H9 (cell line): ENCODE measurements around the gene NET1. TPM values are rescaled to one million over a fixed set of nuclear protein-coding genes. Genes with fewer than 3 reads are reported as not detected.

Experiments
- DNase-seq: peaks from one replicate; pipeline ENCODE4 v3.0.0-alpha.2; 2017
- H2AFZ ChIP-seq: one replicate; pipeline ENCODE4 v1.6.1; 2013; ENCODE audit warnings: mild to moderate bottlenecking, low read length, control low read depth, moderate library complexity
- H2AK5ac ChIP-seq: 2 replicates; pipeline ENCODE4 v1.6.1; 2013; ENCODE audit warnings: low read length, control low read depth, mixed read lengths; ENCODE audit not compliant: insufficient read length
- H2BK120ac ChIP-seq: one replicate; pipeline ENCODE4 v1.6.1; 2013; ENCODE audit warnings: low read depth, mild to moderate bottlenecking, low read length, control low read depth, inconsistent platforms; ENCODE audit not compliant: poor library complexity, severe bottlenecking
- H2BK12ac ChIP-seq: 2 replicates; pipeline ENCODE4 v1.6.1; 2013; ENCODE audit warnings: low read length, control low read depth, mixed read lengths, low read depth; ENCODE audit not compliant: insufficient read length
- H2BK15ac ChIP-seq: 2 replicates; pipeline ENCODE4 v1.6.1; 2013; ENCODE audit warnings: low read depth, low read length, control low read depth
- H2BK20ac ChIP-seq: one replicate; pipeline ENCODE4 v1.6.1; 2013; ENCODE audit warnings: low read depth, mild to moderate bottlenecking, low read length, control low read depth, inconsistent platforms; ENCODE audit not compliant: poor library complexity, severe bottlenecking
- H2BK5ac ChIP-seq: 2 replicates; pipeline ENCODE4 v1.6.1; 2013; ENCODE audit warnings: low read length, control low read depth, mixed read lengths; ENCODE audit not compliant: insufficient read length
- H3K14ac ChIP-seq: 2 replicates; pipeline ENCODE4 v1.6.1; 2013; ENCODE audit warnings: low read length, control low read depth; ENCODE audit not compliant: insufficient read depth
- H3K18ac ChIP-seq: 2 replicates; pipeline ENCODE4 v1.6.1; 2013; ENCODE audit warnings: low read depth, mild to moderate bottlenecking, mixed read lengths, low read length, control low read depth; ENCODE audit not compliant: insufficient read length
- H3K23ac ChIP-seq: 2 replicates; pipeline ENCODE4 v1.6.1; 2013; ENCODE audit warnings: low read length, control low read depth, mixed read lengths, low read depth; ENCODE audit not compliant: insufficient read length
- H3K23me2 ChIP-seq: 2 replicates; pipeline ENCODE4 v1.6.1; 2013; ENCODE audit warnings: low read depth, mild to moderate bottlenecking, mixed read lengths, low read length, control low read depth; ENCODE audit not compliant: insufficient read length, poor library complexity, severe bottlenecking
- H3K27ac ChIP-seq: 2 replicates; pipeline ENCODE4 v1.5.1; 2013; ENCODE audit warnings: low read length, control low read depth, mixed read lengths, low read depth; ENCODE audit not compliant: insufficient read length
- H3K27me3 ChIP-seq: 2 replicates; pipeline ENCODE4 v1.6.1; 2013; ENCODE audit warnings: low read length, control low read depth, inconsistent platforms; ENCODE audit not compliant: insufficient read depth
- H3K4ac ChIP-seq: 2 replicates; pipeline ENCODE4 v1.6.1; 2013; ENCODE audit warnings: low read depth, mild to moderate bottlenecking, control low read depth, inconsistent platforms, low read length, moderate library complexity
- H3K4me1 ChIP-seq: 2 replicates; pipeline ENCODE4 v1.6.1; 2013; ENCODE audit warnings: low read length, control low read depth, inconsistent platforms; ENCODE audit not compliant: insufficient read depth
- H3K4me2 ChIP-seq: 2 replicates; pipeline ENCODE4 v1.6.1; 2013; ENCODE audit warnings: low read length, control low read depth, mixed read lengths; ENCODE audit not compliant: insufficient read length, insufficient read depth
- H3K56ac ChIP-seq: 2 replicates; pipeline ENCODE4 v1.6.1; 2013; ENCODE audit warnings: low read depth, mild to moderate bottlenecking, mixed read lengths, low read length, control low read depth; ENCODE audit not compliant: insufficient read length
- H3K79me1 ChIP-seq: 2 replicates; pipeline ENCODE4 v1.6.1; 2013; ENCODE audit warnings: low read depth, mild to moderate bottlenecking, moderate library complexity, low read length, control low read depth, inconsistent platforms; ENCODE audit not compliant: insufficient read depth, poor library complexity, severe bottlenecking
- H3K79me2 ChIP-seq: 2 replicates; pipeline ENCODE4 v1.6.1; 2013; ENCODE audit warnings: low read length, control low read depth, inconsistent platforms; ENCODE audit not compliant: insufficient read depth
- H3K9ac ChIP-seq: 2 replicates; pipeline ENCODE4 v1.6.1; 2013; ENCODE audit warnings: low read length, control low read depth, mixed read lengths; ENCODE audit not compliant: insufficient read length; ENCODE audit errors: extremely low read depth
- H3K9me3 ChIP-seq: one replicate; pipeline ENCODE4 v1.6.1; 2013; ENCODE audit warnings: low read depth, low read length, inconsistent platforms; ENCODE audit not compliant: control insufficient read depth
- H3T11ph ChIP-seq: one replicate; pipeline ENCODE4 v1.6.1; 2013; ENCODE audit warnings: mild to moderate bottlenecking, low read length, control low read depth, inconsistent platforms
- H4K20me1 ChIP-seq: one replicate; pipeline ENCODE4 v1.6.1; 2013; ENCODE audit not compliant: control insufficient read depth, insufficient read length, insufficient read depth
- H4K5ac ChIP-seq: 2 replicates; pipeline ENCODE4 v1.6.1; 2013; ENCODE audit warnings: low read depth, mild to moderate bottlenecking, mixed read lengths, low read length, control low read depth; ENCODE audit not compliant: insufficient read length
- H4K8ac ChIP-seq: replicated peaks from 2 replicates; pipeline ENCODE4 v1.6.1; 2013; ENCODE audit warnings: low read length, control low read depth, mixed read lengths, low read depth; ENCODE audit not compliant: insufficient read length
- H4K91ac ChIP-seq: 2 replicates; pipeline ENCODE4 v1.6.1; 2013; ENCODE audit warnings: low read depth, mild to moderate bottlenecking, moderate library complexity, mixed read lengths, low read length, control low read depth; ENCODE audit not compliant: insufficient read length
- H3K27ac Mint-ChIP-seq, 3 experiments: 2 replicates in 2 of 3; 3 replicates in 1 of 3; pipeline ENCODE4 v1.8.0; 2020 to 2021; ENCODE audit warnings: mixed read lengths in 3 of 3, mild to moderate bottlenecking in 1 of 3, moderate library complexity in 1 of 3
- H3K27me3 Mint-ChIP-seq: 2 replicates; pipeline ENCODE4 v1.8.0; 2021; ENCODE audit warnings: low read depth, mild to moderate bottlenecking, moderate library complexity, mixed read lengths
- H3K36me3 Mint-ChIP-seq, 3 experiments: 2 replicates in 2 of 3; 3 replicates in 1 of 3; pipeline ENCODE4 v1.8.0; 2020 to 2021; ENCODE audit warnings: low read depth in 3 of 3, mixed read lengths in 3 of 3; ENCODE audit not compliant: insufficient read depth in 1 of 3
- H3K4me1 Mint-ChIP-seq, 2 experiments: 2 replicates each; pipeline ENCODE4 v1.8.0; 2020; ENCODE audit warnings: mixed read lengths in 2 of 2
- H3K4me3 Mint-ChIP-seq, 2 experiments: 2 replicates in 1 of 2; 3 replicates in 1 of 2; pipeline ENCODE4 v1.8.0; 2020 to 2021; ENCODE audit warnings: mild to moderate bottlenecking in 2 of 2, mixed read lengths in 2 of 2, moderate library complexity in 1 of 2
- H3K9me3 Mint-ChIP-seq, 2 experiments: 2 replicates in 1 of 2; 3 replicates in 1 of 2; pipeline ENCODE4 v1.8.0; 2020; ENCODE audit warnings: mild to moderate bottlenecking in 2 of 2, mixed read lengths in 2 of 2, moderate library complexity in 1 of 2
- CTCF ChIP-seq: fragments of 200-600 bp; sonication (generic); conservative IDR thresholded peaks from 3 replicates; pipeline ENCODE4 v1.8.0; 2021; ENCODE audit warnings: antibody characterized with exemption, mild to moderate bottlenecking
- WGBS: extraction: QIAGEN DNeasy Blood & Tissue Kit; methylation state at CpG from one replicate; pipeline ENCODE4 v1.1.7; 2013; ENCODE audit warnings: missing lambda C conversion rate, low lambda C conversion rate, mixed read lengths; ENCODE audit not compliant: insufficient read length; ENCODE audit errors: extremely low coverage; 5-methylcytosine and 5-hydroxymethylcytosine counted together
- total RNA-seq: library from RNA; stranded (reverse); gene quantifications from 2 replicates; pipeline ENCODE4 v1.2.1, GENCODE V29; 2021

NET1 gene
- total RNA-seq, 1 experiment from 2014 or later = 50.6 TPM

- Histone ChIP-seq H3K79me1 (no peaks in the 10 kb centered on the region), H2BK120ac (no peak overlapping the region), H3K23ac (no peak overlapping the region), H2AFZ (no peak overlapping the region), H2BK20ac (no peak overlapping the region), H4K91ac (no peak overlapping the region), H2BK5ac (no peak overlapping the region), H3K9me3 (no peaks in the 10 kb centered on the region), H3K4ac (no peak overlapping the region), H3K27me3 (no peaks in the 10 kb centered on the region), H2BK15ac (no peak overlapping the region), H4K20me1 (no peaks in the 10 kb centered on the region), H4K5ac (no peak overlapping the region), H2AK5ac (no peak overlapping the region), H3K14ac (no peak overlapping the region), H2BK12ac (no peak overlapping the region), H3K56ac (no peak overlapping the region), H3K9ac (no peak overlapping the region), H3T11ph (no peak overlapping the region), H3K4me1 (no peaks in the 10 kb centered on the region; the same call in 1 of the 2 replicates), H4K8ac (no peak overlapping the region), H3K23me2 (no peaks in the 10 kb centered on the region), H3K18ac (no peak overlapping the region), H3K79me2 (no peaks in the 10 kb centered on the region), H3K4me2 (no peak overlapping the region), H3K27ac (no peak overlapping the region)
- Mint-ChIP-seq H3K9me3 (peaks cover 2 to 20% of the 10 kb centered on the region in 2 experiments; a peak in 3 of 5 replicates), H3K27me3 (no peaks in the 10 kb centered on the region; the same call in 1 of the 2 replicates), H3K4me3 (no peak overlapping the region), H3K27ac (no peak overlapping the region), H3K36me3 (peaks cover 57 to 92% (median 78%) of the 10 kb centered on the region in 3 experiments), H3K4me1 (peaks cover 3 to 16% of the 10 kb centered on the region in 2 experiments; a peak in 3 of 4 replicates)
- TF ChIP-seq CTCF = no peak
- no peak for DNase-seq
- no CpG with 5 or more reads among the region's 1 CpG for WGBS
Measured at GRCh38 chr10:5458425-5458824, 46.1 kb downstream of the NET1 start.
